ENCODE results near the gene BTBD10. TPM values are rescaled to one million over a fixed set of nuclear protein-coding genes. Genes with fewer than 3 reads are reported as not detected.
A peak's percentile ranks its signal among the peaks of the same experiment; 100 is the strongest.

Gene BTBD10
- total and polyA plus RNA-seq, 2 of the 13 experiments (the other 11 are each of a cell fraction or from before 2014, with no cell fraction given): 9.8 to 26.6 TPM

DNA sequence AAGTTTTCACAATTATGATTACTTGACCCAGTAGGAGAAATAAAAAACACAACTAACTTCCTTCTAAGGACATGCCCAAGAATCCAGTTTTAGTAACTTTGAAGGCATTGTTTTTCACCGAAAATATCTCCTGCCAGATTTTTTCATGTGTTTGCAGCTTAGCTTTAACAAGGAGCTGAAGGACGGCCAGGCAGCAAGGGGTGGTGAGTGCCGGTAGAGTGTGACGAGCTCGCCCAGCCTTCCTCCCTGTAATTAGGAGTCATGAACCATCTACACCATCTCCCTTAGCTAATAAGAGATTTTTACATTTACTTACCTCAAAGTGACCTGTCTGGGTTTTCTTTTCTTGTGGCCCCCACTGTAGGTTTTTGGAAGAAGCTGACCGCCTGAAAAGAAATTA lies 113.4 kb downstream of the BTBD10 start:
- H2AFZ ChIP-seq (ENCODE audit: low read length): no peak overlapping the region
- H3K9me3 ChIP-seq (ENCODE audit: low read length): no peaks in the 10 kb centered on the region
- no peak for ATAC-seq
- H4K20me1 ChIP-seq (ENCODE audit: insufficient read depth, low read length): no peaks in the 10 kb centered on the region
- BruUV-seq (replicated peaks): no TSS peak
- in situ Hi-C loops (cut with HindIII; ENCODE audit: extremely low pct_ligation_motif_present, low pct_unique_long_range_greater_than_20kb) (loop anchor here (10.0 kb wide), 1 partner anchor 385 kb away; no protein-coding TSS in a partner anchor), intact Hi-C loops (cut with micrococcal nuclease; ENCODE audit: unreplicated experiment) (no loop called here)
- TF ChIP-seq MTF1 (CRISPR knock-in tag; IDR thresholded peaks at IDR 0.05) (no peak), NFIB (CRISPR knock-in tag; IDR thresholded peaks at IDR 0.05; ENCODE audit: borderline replicate concordance) (no peak), PPARG (CRISPR knock-in tag; conservative IDR thresholded peaks at IDR 0.05) (no peak), ZNF768 (CRISPR knock-in tag; IDR thresholded peaks at IDR 0.05) (no peak)
- no peak for FAIRE-seq
- H3K4me1 ChIP-seq (ENCODE audit: insufficient read depth, low read length): no peaks in the 10 kb centered on the region
- ChIA-PET POLR2A (no interaction called here), CTCF (ENCODE audit: low intra/inter-chr PET ratio, low total read pairs) (no interaction called here)
- no peaks in the 10 kb centered on the region for H3K36me3 ChIP-seq (replicated peaks in 1 of 2; ENCODE audit: control insufficient read depth in 1 of 2, insufficient read depth in 2 of 2, low read length in 2 of 2)
- H3K27me3 ChIP-seq (ENCODE audit: control insufficient read depth in 1 of 2, insufficient read depth in 2 of 2, low read length in 2 of 2): no peaks in the 10 kb centered on the region
- no peak overlapping the region for H3K4me2 ChIP-seq (ENCODE audit: low read depth, low read length)
- WGBS (ENCODE audit: low lambda C conversion rate): 84% methylated on average over 6 of the region's 6 CpGs
- no peak for DNase-seq (ENCODE audit: low spot score)
- H3K27ac ChIP-seq (ENCODE audit: extremely low read length, insufficient read depth, low read length): no peak overlapping the region
- no peak overlapping the region for H3K4me3 ChIP-seq (replicated peaks in 1 of 3; ENCODE audit: insufficient read depth in 1 of 3, low read depth in 2 of 3, low read length in 3 of 3)
- H3K9ac ChIP-seq (ENCODE audit: insufficient read depth, low read depth, low read length): no peak overlapping the region
- no peaks in the 10 kb centered on the region for H3K79me2 ChIP-seq (ENCODE audit: insufficient read depth, low read length)

DNA sequence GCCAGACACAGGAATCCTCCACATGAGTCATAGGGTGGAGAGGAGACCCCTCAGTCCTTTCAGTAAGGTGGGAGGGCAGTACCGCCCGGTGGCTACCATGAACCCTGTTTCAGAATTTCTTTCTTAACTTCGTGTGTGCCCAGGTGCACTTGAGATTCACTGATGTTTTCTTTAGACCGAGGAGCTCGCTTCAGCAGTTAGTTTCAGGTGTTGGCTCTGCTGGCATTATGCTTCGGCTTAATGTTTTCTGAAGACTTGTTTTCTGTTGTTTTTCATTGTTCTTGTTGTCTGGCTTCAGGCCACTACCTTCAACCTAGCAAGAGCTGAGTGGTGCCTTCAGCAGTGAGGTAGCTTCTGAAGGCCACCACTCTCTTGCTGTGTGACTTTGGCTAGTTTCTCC lies 114.0 kb downstream of the BTBD10 start:
- POLR2A ChIA-PET: no interaction called here
- Histone ChIP-seq H3K79me2 (ENCODE audit: insufficient read depth, low read length) (no peaks in the 10 kb centered on the region), H3K9me3 (ENCODE audit: low read length) (no peaks in the 10 kb centered on the region)

More for the DNA sequence above, 114.0 kb downstream of the BTBD10 start:
- 81% methylated on average over 6 of the region's 6 CpGs for WGBS (ENCODE audit: low lambda C conversion rate)
- in situ Hi-C loops (cut with HindIII; ENCODE audit: extremely low pct_ligation_motif_present, low pct_unique_long_range_greater_than_20kb) (loop anchor here (10.0 kb wide), 1 partner anchor 384 kb away; no protein-coding TSS in a partner anchor), intact Hi-C loops (cut with micrococcal nuclease; ENCODE audit: unreplicated experiment) (no loop called here)
- no peaks in the 10 kb centered on the region for H3K36me3 ChIP-seq (replicated peaks in 1 of 2; ENCODE audit: control insufficient read depth in 1 of 2, insufficient read depth in 2 of 2, low read length in 2 of 2)
- no peak for DNase-seq (ENCODE audit: low spot score)
- no peaks in the 10 kb centered on the region for H3K27me3 ChIP-seq (ENCODE audit: control insufficient read depth in 1 of 2, insufficient read depth in 2 of 2, low read length in 2 of 2)
- H3K27ac ChIP-seq (ENCODE audit: extremely low read length, insufficient read depth, low read length): no peak overlapping the region
- no peaks in the 10 kb centered on the region for H3K4me1 ChIP-seq (ENCODE audit: insufficient read depth, low read length)
- no peak overlapping the region for H3K4me3 ChIP-seq (replicated peaks in 1 of 3; ENCODE audit: insufficient read depth in 1 of 3, low read depth in 2 of 3, low read length in 3 of 3)
- H4K20me1 ChIP-seq (ENCODE audit: insufficient read depth, low read length): no peaks in the 10 kb centered on the region; the same call in 1 of the 2 replicates
- no peak overlapping the region for H3K9ac ChIP-seq (ENCODE audit: insufficient read depth, low read depth, low read length)
- BruUV-seq (replicated peaks): no TSS peak
- no peak overlapping the region for H3K4me2 ChIP-seq (ENCODE audit: low read depth, low read length)
- TF ChIP-seq ZNF768 (CRISPR knock-in tag; IDR thresholded peaks at IDR 0.05): peak; percentile 19; the same call in 1 of the 2 replicates
- TF ChIP-seq SRSF1 (optimal IDR thresholded peaks at IDR 0.05; ENCODE audit: low read depth, low read length): no peak
- H2AFZ ChIP-seq (ENCODE audit: low read length): no peak overlapping the region
- no peak for FAIRE-seq
- CTCF ChIA-PET (ENCODE audit: low intra/inter-chr PET ratio, low total read pairs): no interaction called here
- ATAC-seq: no peak

All from HepG2 (cell line).